ENCODE measurements around the gene RNASEH2B. TPM values are rescaled to one million over a fixed set of nuclear protein-coding genes. Genes with fewer than 3 reads are reported as not detected.
A peak's percentile ranks its signal among the peaks of the same experiment; 100 is the strongest.

RNASEH2B gene
- total and polyA plus RNA-seq, 9 of the 15 experiments (the other 6 are each of a cell fraction or from before 2014, with no cell fraction given), result 26.3 to 109 (median 62.5) TPM

- TF ChIP-seq ELF1 (tag; IDR thresholded peaks at IDR 0.05), result peak; percentile 90
- no peak for TF ChIP-seq PHF21A (IDR thresholded peaks at IDR 0.05; ENCODE audit: borderline replicate concordance, low read depth)
- TF ChIP-seq BHLHE40 (IDR thresholded peaks at IDR 0.05; ENCODE audit: low read length), result 0 out of 2 replicates have a peak, but pooled peaks have one; percentile 2
- TF ChIP-seq GABPB1 (CRISPR knock-in tag; IDR thresholded peaks at IDR 0.05), result 0 out of 2 replicates have a peak, but pooled peaks have one; percentile 3
- no peak for TF ChIP-seq ID3 (CRISPR knock-in tag; IDR thresholded peaks at IDR 0.05)
- no peak for TF ChIP-seq ID3 (tag; IDR thresholded peaks at IDR 0.05)
- TF ChIP-seq TFAM (CRISPR knock-in tag; conservative IDR thresholded peaks at IDR 0.05), result no peak
- TF ChIP-seq RREB1 (CRISPR knock-in tag; IDR thresholded peaks at IDR 0.05), result no peak
- TF ChIP-seq SFPQ (IDR thresholded peaks at IDR 0.05; ENCODE audit: low read depth, low read length), result no peak
- no peak for TF ChIP-seq GTF2A2 (tag; IDR thresholded peaks at IDR 0.05)
- peak; percentile 70 for TF ChIP-seq E2F8 (IDR thresholded peaks at IDR 0.05; ENCODE audit: low read depth, partially characterized antibody)
- TF ChIP-seq RBBP5 (IDR thresholded peaks at IDR 0.05; ENCODE audit: borderline replicate concordance, insufficient read depth, low read length, poor library complexity, severe bottlenecking), result peak; percentile 53
- TF ChIP-seq CBX2 (IDR thresholded peaks at IDR 0.05; ENCODE audit: insufficient read depth, low read length, poor library complexity, severe bottlenecking), result no peak
These were observed at the start of gene RNASEH2B (continued) for GRCh38 chr13:50909605-50910484.

Data from K562 (cell line).